GM12873 (cell line): Measurements from ENCODE around the gene AIP.

Experiments
- CTCF ChIP-seq: IDR thresholded peaks from 2 replicates; pipeline ENCODE4 v1.5.1; 2012; ENCODE audit warnings: low read depth, mild to moderate bottlenecking, moderate library complexity, low read length, control low read depth; ENCODE audit not compliant: insufficient read depth; ENCODE audit errors: missing control alignments

Gene AIP

GRCh38 chr11:67463186-67463585, 19.6 kb upstream of the AIP start:
- no peak for TF ChIP-seq CTCF

GRCh38 chr11:67463680-67464410, 19.0 kb upstream of the AIP start:
- no peak for TF ChIP-seq CTCF

GRCh38 chr11:67464411-67465188, 18.2 kb upstream of the AIP start:
- no peak for TF ChIP-seq CTCF

GRCh38 chr11:67465189-67465510, 17.7 kb upstream of the AIP start:
- TF ChIP-seq CTCF, result no peak

GRCh38 chr11:67466367-67466766, 16.5 kb upstream of the AIP start:
- no peak for TF ChIP-seq CTCF

- no peak for TF ChIP-seq CTCF
Measured at GRCh38 chr11:67466962-67467771, 15.7 kb upstream of the AIP start.

- TF ChIP-seq CTCF, result no peak
Measured at GRCh38 chr11:67468056-67468455, 14.8 kb upstream of the AIP start.
